Globus pallidus (tissue), 1 donor: ENCODE measurements around the gene CCL13.
A peak's percentile ranks its signal among the peaks of the same experiment; 100 is the strongest.
"Not testable (repeated sequence)": the region's sequence is repeated elsewhere in the genome, so short reads cannot be mapped to it uniquely, and the experiment has no call there.

ENCODE experiments used
- DNase-seq: peaks from one replicate; pipeline ENCODE4 v3.0.0-alpha.2; 2015; ENCODE audit warnings: low spot score

Gene CCL13

GRCh38 chr17:34356194-34356593 lies at the start of gene CCL13:
Gene CCL13, plus strand, starts transcription at chr17:34356480. Its CDS starts 47 bp downstream, at chr17:34356527.
- DNase-seq: no peak

GRCh38 chr17:34307110-34307509 lies 49.2 kb upstream of the CCL13 start:
- no peak for DNase-seq

GRCh38 chr17:34308371-34308770 lies 47.9 kb upstream of the CCL13 start:
- DNase-seq: no peak

DNA sequence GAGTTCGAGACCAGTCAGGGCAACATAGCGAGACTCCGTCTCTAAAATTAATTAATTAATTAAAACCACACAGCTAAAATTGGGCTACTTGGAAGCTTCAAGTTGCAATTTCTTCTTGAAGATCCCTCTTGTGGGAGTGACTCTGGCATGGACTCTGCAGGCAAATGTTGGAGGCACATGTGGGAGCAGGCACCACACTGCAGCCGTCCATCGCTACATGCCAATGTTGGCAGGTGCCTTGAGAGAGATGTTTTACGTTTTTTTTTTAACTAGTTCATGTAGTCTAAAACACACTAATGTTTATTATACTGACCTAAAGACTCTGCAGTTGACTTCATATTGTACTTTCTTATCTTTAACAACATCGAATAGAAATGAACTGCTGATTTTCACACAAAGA lies 45.0 kb upstream of the CCL13 start:
- DNase-seq: no peak

- DNase-seq: no peak
Measured at GRCh38 chr17:34312080-34312479, 44.2 kb upstream of the CCL13 start.

DNA sequence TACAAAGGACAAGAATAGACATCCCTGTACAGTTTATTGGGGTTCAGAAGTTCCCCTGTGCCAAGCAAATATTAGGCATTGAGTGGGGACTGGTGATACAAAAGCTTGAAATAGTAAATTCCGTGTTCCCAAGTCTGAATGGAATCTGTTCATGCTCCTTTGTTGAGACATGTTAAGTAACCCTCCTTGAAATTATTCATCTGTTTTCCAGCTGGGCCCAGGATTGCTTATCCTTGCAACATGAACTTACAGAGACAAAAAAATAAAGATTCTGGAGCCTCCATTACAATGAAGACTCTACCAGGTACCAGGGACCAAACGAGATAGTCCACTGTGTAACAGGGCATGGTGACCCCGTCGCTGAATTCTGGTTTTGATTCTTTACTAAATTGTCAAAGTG lies 43.1 kb upstream of the CCL13 start:
- no peak for DNase-seq

DNA sequence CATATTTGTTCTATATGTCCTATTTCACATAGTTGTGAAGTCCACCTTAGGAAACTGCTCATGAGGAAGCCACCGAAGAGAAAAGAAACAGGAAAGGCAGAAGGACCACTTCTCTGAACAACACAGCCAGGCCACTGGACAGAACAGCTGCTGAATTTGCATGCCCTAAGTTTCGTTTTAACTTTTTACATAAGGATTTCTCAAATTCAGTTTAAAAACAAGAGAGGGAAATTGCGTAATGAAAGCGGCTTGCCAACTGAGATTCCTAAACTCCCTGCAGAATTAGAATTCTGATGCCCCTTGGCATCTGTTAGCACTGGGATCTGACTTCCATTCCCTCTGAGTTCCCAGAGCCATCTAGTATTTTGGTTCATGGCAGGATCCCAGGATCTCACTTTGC lies 42.0 kb upstream of the CCL13 start:
- no peak for DNase-seq

DNA sequence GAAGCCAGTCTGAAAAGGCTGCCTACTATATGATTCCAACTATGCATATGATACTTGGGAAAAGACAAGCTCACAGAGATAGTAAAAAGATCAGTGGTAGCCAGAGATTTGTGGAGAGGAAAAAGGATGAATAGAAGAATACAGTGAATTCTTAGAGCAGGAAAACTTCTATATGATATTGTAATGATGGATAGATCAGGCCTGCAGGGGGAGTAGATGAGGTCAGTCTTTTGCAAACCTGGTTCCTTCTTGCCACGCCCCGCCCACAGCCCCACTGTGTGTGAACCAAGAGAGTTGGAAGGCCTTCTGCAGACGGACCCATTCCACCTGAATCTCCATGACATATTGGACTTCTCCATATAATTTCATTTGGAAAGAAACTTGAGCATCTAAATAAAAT lies 37.8 kb upstream of the CCL13 start:
- DNase-seq: no peak

- DNase-seq: peak; percentile 16
Measured at GRCh38 chr17:34319039-34319483, 37.2 kb upstream of the CCL13 start, which contains the start of gene CCL8. Gene CCL8, plus strand, starts transcription at chr17:34319435. Its CDS starts 67 bp downstream, at chr17:34319502.

- no peak for DNase-seq
Measured at GRCh38 chr17:34321964-34322363, 34.3 kb upstream of the CCL13 start.

DNA sequence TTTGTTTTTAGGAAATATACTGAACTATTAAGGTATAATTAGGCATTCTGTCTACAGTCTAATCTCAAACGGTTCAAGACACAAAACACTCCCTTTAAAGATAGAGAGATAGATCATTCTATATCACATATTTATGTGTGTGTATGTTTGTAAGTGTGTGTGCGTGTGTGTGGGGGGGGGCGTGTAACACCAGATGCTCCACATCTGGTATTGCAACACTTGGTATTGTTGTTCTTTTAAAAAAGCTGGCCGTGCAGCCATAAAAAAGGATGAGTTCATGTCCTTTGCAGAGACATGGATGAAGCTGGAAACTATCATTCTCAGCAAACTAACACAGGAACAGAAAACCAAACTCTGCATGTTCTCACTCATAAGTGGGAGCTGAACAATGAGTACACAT lies 28.7 kb upstream of the CCL13 start:
- not testable (repeated sequence) for DNase-seq

- DNase-seq: no peak
Measured at GRCh38 chr17:34337701-34338100, 18.6 kb upstream of the CCL13 start.

DNA sequence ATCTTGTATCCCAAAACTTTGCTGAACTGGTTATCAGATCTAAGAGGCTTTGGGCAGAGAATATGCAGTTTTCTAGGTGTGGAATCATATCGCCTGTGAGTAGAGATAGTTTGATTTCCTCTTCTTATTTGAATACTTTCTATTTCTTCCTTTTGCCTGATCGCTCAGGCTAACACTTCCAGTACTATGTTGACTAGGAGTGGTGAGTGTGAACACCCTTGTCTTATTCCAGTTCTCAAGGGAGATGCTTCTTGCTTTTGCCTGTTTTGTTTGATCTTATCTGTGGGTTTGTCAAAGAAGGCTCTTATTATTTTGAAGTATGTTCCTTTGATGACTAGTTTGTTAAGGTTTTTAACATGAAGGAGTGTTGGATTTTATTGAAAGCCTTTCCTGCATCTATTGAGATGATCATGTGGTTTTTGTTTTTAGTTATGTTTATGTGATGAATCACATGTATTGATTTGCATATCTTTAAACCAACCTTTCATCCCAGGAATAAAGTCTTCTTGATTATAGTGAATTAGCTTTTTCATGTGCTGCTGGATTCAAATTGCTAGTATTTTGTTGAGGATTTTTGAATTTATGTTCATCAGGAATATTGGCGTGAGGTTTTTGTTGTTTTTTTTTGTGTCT lies 17.0 kb upstream of the CCL13 start:
- DNase-seq: no peak

- no peak for DNase-seq
Measured at GRCh38 chr17:34341916-34342315, 14.4 kb upstream of the CCL13 start.

GRCh38 chr17:34347063-34347462 lies 9.2 kb upstream of the CCL13 start:
- DNase-seq: no peak

DNA sequence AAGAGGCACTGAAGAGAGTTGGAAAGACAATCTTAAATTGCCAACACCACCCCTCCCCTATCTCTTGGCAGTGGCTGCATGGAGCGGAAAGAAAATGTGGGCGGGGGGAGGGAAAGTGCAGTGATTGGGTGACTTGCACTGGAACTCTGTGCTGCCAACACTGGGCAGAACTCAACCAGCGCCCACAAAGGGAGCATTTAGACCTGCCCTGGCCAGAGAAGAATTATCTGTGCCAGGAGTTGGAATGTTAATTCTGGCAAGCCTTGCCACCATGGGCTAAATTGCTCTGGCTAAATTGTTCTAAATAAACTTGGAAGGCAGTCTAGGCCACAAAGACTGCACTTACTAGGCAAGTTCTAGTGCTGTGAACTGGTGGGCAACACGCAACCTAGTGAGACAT lies 6.5 kb upstream of the CCL13 start:
- DNase-seq: no peak

GRCh38 chr17:34351096-34351495 lies 5.2 kb upstream of the CCL13 start:
- no peak for DNase-seq

DNA sequence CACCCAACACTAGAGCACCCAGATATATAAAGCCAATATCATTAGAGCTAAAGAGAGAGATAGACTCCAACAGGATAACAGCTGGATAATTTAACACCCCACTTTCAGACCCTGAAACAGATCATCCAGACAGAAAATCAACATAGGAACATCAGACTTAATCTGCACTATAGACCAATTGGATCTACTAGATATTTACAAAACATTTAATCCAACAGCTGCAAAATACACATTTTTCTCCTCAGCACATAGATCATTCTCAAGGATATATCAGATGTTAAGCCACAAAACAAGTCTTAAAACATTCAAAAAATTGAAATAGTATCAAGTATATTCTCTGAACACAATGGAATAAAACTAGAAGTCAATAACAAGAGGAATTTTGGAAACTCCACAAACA lies 4.1 kb upstream of the CCL13 start:
- DNase-seq: no peak

DNA sequence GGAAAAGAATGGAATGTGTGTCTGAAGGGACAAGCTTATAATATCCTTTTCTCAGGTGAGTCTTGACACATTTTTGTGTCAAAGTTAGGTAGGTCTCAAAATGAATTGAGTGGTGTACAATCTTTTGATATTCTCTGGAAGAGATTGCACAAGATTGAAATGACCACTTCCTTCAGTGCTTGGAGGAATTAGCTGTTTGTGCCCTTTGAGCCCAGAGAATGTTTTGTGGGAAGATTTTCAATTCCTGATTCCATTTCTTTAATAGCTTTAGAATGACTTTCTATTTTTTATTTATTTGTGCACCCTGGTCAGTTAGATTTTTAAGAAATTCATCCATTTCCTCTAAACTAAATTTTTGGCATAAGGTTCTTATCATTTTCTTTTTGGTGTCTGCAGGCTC lies 1.6 kb upstream of the CCL13 start:
- DNase-seq: no peak

GRCh38 chr17:34357398-34357797 lies 1.1 kb downstream of the CCL13 start:
- no peak for DNase-seq

DNA sequence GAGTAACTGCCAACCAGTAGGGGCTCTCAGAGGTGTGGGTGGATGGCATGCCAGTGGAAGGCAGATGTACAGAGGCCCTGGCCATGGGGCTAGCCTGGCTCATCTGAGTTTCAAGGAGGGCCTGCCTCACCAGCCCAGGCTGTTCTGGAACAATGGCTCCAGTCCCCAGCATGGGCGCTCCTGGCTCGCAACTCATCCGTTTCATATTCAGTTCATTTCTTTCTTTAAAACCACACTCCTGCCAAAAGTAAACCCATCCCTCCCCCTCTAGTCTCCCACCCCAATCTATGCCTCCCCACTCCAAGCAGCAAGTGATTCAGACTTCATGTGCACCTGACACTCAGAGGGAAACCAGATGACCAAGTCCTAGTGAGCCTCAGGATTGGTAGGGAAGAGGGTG lies 2.4 kb downstream of the CCL13 start:
- no peak for DNase-seq

DNA sequence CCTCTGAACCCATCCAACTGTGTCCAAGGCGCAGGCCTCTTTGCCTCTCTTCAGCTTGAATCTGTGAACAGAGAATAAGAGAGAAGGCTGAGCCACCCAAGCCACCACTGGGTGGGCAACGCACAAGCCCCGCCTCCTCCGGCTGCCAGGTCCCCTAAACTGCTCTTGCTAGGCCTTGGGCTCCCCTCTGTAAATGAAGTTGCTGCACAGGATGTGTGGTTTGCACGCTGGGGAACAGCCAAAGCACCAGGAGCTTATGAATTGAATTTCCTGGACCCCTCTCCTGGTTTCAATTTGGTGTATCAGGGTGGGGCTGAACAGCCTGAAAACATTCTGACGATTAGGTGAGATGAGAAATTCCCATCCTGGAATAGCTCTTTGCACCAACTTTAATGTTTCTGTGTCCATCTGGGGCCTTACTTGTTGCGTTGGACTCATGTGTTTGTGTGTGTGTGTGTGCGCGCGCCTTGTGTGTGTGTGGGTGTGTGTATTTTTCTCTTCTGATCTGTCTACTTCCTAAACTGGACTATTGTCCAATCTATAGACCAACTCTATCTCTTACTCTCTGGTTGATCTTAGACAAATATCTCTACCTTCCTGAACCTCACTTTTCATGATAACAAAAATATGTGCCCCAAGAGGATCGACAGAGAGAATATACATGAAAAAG lies 4.5 kb downstream of the CCL13 start:
- no peak for DNase-seq

- peak; percentile 43 for DNase-seq
Measured at GRCh38 chr17:34361478-34362061, 5.3 kb downstream of the CCL13 start.
